Measurements from ENCODE around the gene RAB10.
A peak's percentile ranks its signal among the peaks of the same experiment; 100 is the strongest.

Gene RAB10

DNA sequence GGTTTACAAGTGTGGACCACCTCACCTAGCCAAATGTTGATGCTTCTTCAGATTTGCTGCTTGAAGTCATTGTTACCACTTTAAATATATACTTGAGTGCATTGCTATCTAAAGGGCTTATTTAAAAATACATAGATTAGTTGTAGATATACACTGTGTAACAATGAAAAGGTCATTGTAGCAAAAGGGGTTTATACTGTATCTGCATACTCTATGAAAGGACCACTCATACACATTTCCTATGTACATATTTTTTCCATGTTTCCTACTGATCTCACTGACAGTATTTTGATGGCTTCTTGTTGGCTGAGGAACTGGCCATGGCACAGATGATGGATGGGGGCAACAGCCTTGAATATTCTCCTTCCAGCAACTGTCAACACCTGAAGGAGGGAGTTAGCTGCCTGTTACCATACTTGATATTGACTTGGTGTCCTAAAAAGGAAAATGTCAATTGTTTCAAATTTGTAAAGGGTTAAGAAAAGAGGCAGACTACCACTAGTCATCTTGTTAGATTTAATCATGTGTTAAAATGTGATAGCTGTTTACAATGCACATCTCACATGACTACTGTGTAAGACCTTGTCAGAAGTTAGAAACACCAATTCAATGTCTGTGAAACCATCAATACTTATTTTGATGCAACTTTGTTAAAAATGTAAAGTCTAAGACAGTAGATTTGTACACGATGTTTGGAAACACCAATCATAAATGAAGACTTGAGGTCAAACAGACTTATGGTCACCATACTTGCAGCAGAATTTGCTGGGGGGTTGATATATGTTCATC, 33.5 kb downstream of the RAB10 start:
- Histone ChIP-seq H3K27me3 (ENCODE audit: low read depth, low read length) (no peaks in the 10 kb centered on the region), H3K9me3 (ENCODE audit: control insufficient read depth in 1 of 2, low read length in 2 of 2) (no peaks in the 10 kb centered on the region), H3K27ac (ENCODE audit: low read length) (no peak overlapping the region), H3K4me3 (ENCODE audit: low read depth in 1 of 2, low read length in 2 of 2) (no peak overlapping the region), H3K4me1 (ENCODE audit: control insufficient read depth in 1 of 2, insufficient read depth in 2 of 2, low read length in 2 of 2) (peaks cover 0 to 14% of the 10 kb centered on the region in 2 donors), H3K36me3 (ENCODE audit: control insufficient read depth in 1 of 2, insufficient read depth in 2 of 2, low read length in 2 of 2) (no peaks in the 10 kb centered on the region)

DNA sequence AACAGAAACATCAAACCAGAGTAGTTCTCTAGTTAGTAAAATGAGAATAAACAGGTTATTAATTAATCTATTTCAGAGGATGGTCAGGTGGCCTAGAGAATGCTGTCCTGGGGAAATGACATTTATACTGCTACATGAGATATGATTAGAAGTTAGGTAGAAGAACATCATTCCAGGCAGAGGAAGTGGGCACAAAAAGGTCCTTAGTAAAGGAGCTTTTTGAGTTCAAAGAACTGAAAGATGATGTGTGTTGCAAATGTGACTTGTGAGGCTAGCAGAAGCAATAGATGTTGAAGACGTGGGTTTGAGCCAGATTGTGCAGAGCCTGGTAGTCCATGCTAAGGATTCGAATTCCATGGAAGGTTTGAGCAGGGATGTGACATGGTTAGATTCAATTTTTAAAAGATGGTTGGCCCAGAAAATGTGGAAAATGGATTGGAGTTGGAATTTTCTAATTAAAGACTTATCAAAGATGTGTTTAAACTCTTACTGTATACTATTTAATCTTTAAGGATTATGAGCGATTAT, 34.2 kb downstream of the RAB10 start:
- peaks cover 2 to 14% of the 10 kb centered on the region in 2 donors for H3K4me1 ChIP-seq (ENCODE audit: control insufficient read depth in 1 of 2, insufficient read depth in 2 of 2, low read length in 2 of 2)
- H3K27ac ChIP-seq (ENCODE audit: low read length) = no peak overlapping the region

DNA sequence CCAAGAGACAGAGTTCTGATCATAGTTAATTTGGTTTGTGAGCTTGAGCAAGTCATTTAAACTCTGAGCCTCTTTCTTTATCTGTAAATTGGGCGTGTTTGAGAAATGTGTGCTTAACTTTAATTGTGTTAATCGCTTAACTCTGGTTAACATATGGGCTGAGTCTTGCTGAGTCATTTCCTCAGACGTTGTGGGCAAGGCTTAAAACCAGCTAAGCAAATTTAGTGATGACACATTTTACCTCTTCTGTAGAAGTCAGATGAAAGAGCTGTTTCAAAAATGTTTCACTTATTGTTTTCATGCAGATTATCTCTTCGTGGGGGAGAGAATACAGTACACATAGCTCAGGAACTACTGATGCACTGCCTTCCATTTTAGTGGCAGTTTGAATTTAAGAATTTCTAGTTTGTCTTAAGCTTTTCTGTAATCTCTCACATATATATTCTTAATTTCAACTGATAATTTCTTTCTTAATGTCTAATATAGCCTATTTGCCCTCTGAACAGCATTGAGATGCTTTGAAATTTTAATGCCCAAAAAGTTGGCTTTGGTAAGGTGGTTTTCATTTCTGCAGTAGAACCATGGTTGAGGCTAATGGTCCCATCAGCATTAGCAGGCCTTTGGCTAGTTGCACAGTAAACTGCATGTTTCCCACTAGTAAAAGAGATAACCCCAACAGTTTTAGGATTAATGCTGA, 34.9 kb downstream of the RAB10 start:
- no peak overlapping the region for H3K27ac ChIP-seq (ENCODE audit: low read length)
- no peaks in the 10 kb centered on the region for H3K36me3 ChIP-seq (ENCODE audit: control insufficient read depth in 1 of 2, insufficient read depth in 2 of 2, low read length in 2 of 2)

More for the DNA sequence above, 34.2 kb downstream of the RAB10 start:
- no peaks in the 10 kb centered on the region for H3K36me3 ChIP-seq (ENCODE audit: control insufficient read depth in 1 of 2, insufficient read depth in 2 of 2, low read length in 2 of 2)
- no peak overlapping the region for H3K4me3 ChIP-seq (ENCODE audit: low read depth in 1 of 2, low read length in 2 of 2)
- H3K9me3 ChIP-seq (ENCODE audit: control insufficient read depth in 1 of 2, low read length in 2 of 2) = no peaks in the 10 kb centered on the region
- H3K27me3 ChIP-seq (ENCODE audit: low read depth, low read length) = no peaks in the 10 kb centered on the region

DNA sequence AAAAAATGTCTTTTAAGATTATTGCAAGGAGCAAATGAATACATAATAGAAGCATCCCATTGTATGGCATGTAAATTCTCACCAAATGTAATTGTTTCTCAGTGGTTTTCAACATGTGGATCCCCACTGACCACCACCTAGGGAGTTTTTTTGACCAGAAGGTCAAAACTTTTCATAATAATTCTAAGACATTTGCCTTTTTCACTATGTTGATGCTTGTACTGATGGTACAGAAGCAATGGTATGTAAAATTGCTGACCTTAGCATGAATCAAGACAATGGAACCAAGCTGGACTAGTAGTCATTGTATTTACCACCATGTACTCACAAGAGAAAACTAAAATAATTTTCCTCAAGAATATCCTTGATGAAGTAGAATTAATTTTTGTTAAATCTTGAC, 36.8 kb downstream of the RAB10 start:
- Histone ChIP-seq H3K27me3 (ENCODE audit: low read depth, low read length) (no peaks in the 10 kb centered on the region), H3K36me3 (ENCODE audit: control insufficient read depth in 1 of 2, insufficient read depth in 2 of 2, low read length in 2 of 2) (no peaks in the 10 kb centered on the region), H3K4me1 (ENCODE audit: control insufficient read depth in 1 of 2, insufficient read depth in 2 of 2, low read length in 2 of 2) (peaks cover 9 to 14% of the 10 kb centered on the region in 2 donors), H3K9me3 (ENCODE audit: control insufficient read depth in 1 of 2, low read length in 2 of 2) (no peaks in the 10 kb centered on the region), H3K4me3 (ENCODE audit: low read depth in 1 of 2, low read length in 2 of 2) (no peak overlapping the region), H3K27ac (ENCODE audit: low read length) (no peak overlapping the region)

More for the DNA sequence above, 34.9 kb downstream of the RAB10 start:
- no peak overlapping the region for H3K4me3 ChIP-seq (ENCODE audit: low read depth in 1 of 2, low read length in 2 of 2)
- H3K27me3 ChIP-seq (ENCODE audit: low read depth, low read length) = no peaks in the 10 kb centered on the region
- H3K9me3 ChIP-seq (ENCODE audit: control insufficient read depth in 1 of 2, low read length in 2 of 2) = no peaks in the 10 kb centered on the region
- peaks cover 9 to 14% of the 10 kb centered on the region in 2 donors for H3K4me1 ChIP-seq (ENCODE audit: control insufficient read depth in 1 of 2, insufficient read depth in 2 of 2, low read length in 2 of 2)

DNA sequence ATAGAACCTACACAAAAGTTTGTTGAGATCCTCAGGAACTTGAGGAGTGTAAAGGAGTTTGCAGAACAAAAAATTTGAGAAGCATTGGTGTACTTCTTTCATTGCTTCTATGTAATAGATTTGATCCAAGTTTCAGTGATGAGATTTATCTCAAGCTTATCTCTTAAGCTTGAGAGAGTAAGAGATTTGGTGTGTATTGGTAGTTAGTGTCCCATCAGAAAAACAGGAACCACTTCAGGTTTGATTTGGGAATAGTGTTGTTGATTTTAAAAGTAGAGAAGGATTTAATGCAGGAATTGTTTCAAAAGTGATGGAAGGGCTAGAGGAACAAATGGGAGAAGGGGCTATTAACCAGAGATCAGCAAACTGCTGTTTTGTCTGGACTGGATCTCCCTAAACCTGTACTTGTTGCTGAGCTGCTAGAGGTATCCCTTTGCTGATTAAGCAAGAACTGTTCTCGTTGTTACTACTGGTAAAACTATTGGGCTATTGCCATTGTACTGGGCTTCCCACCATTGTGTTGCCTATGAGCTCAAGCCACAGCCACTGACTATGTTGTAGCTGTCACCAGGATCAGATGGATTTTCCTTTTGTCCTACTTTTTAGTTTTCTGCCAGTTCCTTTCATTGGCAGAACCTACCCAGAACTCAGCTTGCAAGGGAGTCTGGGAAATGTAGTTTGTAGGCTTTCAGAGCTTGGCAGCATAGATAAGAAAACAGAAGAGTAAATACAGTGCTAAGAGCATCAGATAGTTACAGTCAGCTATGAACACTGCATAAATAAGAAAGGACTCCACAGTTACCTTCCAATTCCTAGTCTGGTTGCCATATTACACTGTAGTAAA, 39.3 kb downstream of the RAB10 start:
- Histone ChIP-seq H3K4me1 (ENCODE audit: control insufficient read depth in 1 of 2, insufficient read depth in 2 of 2, low read length in 2 of 2) (peaks cover 9% of the 10 kb centered on the region in 2 donors), H3K9me3 (ENCODE audit: control insufficient read depth in 1 of 2, low read length in 2 of 2) (no peaks in the 10 kb centered on the region), H3K4me3 (ENCODE audit: low read depth in 1 of 2, low read length in 2 of 2) (no peak overlapping the region), H3K36me3 (ENCODE audit: control insufficient read depth in 1 of 2, insufficient read depth in 2 of 2, low read length in 2 of 2) (no peaks in the 10 kb centered on the region), H3K27me3 (ENCODE audit: low read depth, low read length) (no peaks in the 10 kb centered on the region), H3K27ac (ENCODE audit: low read length) (no peak overlapping the region)

DNA sequence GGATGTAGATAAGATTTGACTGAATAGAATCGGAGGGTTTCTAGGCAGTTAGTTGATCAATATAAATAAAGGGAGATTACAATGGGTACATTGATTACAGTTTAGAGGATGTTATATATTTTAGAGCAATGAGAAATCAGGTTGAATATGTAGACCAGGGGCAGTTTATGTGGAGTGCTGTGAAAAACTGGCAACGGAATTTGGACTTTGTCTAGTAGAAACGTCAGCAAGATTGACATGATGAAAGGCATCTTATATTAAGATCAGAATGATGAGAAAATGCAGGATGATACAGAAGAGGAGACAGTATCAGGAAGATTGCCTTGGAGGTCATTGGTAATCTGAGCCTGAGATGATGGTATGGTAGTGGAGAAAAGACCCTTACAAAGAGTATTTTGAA, 39.9 kb downstream of the RAB10 start:
- H3K4me1 ChIP-seq (ENCODE audit: control insufficient read depth in 1 of 2, insufficient read depth in 2 of 2, low read length in 2 of 2) = peaks cover 7 to 9% of the 10 kb centered on the region in 2 donors
- H3K36me3 ChIP-seq (ENCODE audit: control insufficient read depth in 1 of 2, insufficient read depth in 2 of 2, low read length in 2 of 2) = no peaks in the 10 kb centered on the region
- no peaks in the 10 kb centered on the region for H3K27me3 ChIP-seq (ENCODE audit: low read depth, low read length)
- H3K27ac ChIP-seq (ENCODE audit: low read length) = no peak overlapping the region
- no peaks in the 10 kb centered on the region for H3K9me3 ChIP-seq (ENCODE audit: control insufficient read depth in 1 of 2, low read length in 2 of 2)
- H3K4me3 ChIP-seq (ENCODE audit: low read depth in 1 of 2, low read length in 2 of 2) = no peak overlapping the region

DNA sequence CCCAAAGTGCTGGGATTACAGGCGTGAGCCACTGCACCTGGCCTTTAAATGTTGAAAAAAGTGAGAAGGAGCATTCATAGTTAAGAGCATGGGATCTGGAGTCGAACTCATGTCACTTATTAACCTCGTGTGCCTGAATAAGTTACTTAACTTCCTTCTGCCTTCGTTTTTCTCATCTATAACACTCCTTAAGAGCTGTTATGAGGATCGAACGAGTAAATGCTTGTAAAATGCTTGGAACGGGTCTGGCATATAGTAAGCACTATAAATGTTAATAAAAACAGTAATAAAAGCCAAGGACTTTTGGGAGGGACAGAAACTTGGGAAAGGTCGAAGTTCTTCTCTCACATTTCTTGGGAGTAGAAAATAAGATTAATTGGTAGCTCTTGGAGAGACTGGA, 40.8 kb downstream of the RAB10 start:
- Histone ChIP-seq H3K27ac (ENCODE audit: low read length) (peak overlapping the region; percentile 45), H3K36me3 (ENCODE audit: control insufficient read depth in 1 of 2, insufficient read depth in 2 of 2, low read length in 2 of 2) (no peaks in the 10 kb centered on the region), H3K27me3 (ENCODE audit: low read depth, low read length) (no peaks in the 10 kb centered on the region), H3K4me1 (ENCODE audit: control insufficient read depth in 1 of 2, insufficient read depth in 2 of 2, low read length in 2 of 2) (peaks cover 4 to 9% of the 10 kb centered on the region in 2 donors), H3K4me3 (ENCODE audit: low read depth in 1 of 2, low read length in 2 of 2) (no peak overlapping the region), H3K9me3 (ENCODE audit: control insufficient read depth in 1 of 2, low read length in 2 of 2) (no peaks in the 10 kb centered on the region)

- H3K27ac ChIP-seq (ENCODE audit: low read length) = no peak overlapping the region
- H3K9me3 ChIP-seq (ENCODE audit: control insufficient read depth in 1 of 2, low read length in 2 of 2) = no peaks in the 10 kb centered on the region
- peaks cover 4 to 9% of the 10 kb centered on the region in 2 donors for H3K4me1 ChIP-seq (ENCODE audit: control insufficient read depth in 1 of 2, insufficient read depth in 2 of 2, low read length in 2 of 2)
- no peak overlapping the region for H3K4me3 ChIP-seq (ENCODE audit: low read depth in 1 of 2, low read length in 2 of 2)
- H3K36me3 ChIP-seq (ENCODE audit: control insufficient read depth in 1 of 2, insufficient read depth in 2 of 2, low read length in 2 of 2) = no peaks in the 10 kb centered on the region
- no peaks in the 10 kb centered on the region for H3K27me3 ChIP-seq (ENCODE audit: low read depth, low read length)
These were observed 41.3 kb downstream of the RAB10 start for GRCh38 chr2:26075173-26075572.

- Histone ChIP-seq H3K4me3 (ENCODE audit: low read depth in 1 of 2, low read length in 2 of 2) (no peak overlapping the region), H3K36me3 (ENCODE audit: control insufficient read depth in 1 of 2, insufficient read depth in 2 of 2, low read length in 2 of 2) (no peaks in the 10 kb centered on the region), H3K27me3 (ENCODE audit: low read depth, low read length) (no peaks in the 10 kb centered on the region), H3K27ac (ENCODE audit: low read length) (no peak overlapping the region), H3K4me1 (ENCODE audit: control insufficient read depth in 1 of 2, insufficient read depth in 2 of 2, low read length in 2 of 2) (peaks cover 4 to 9% of the 10 kb centered on the region in 2 donors), H3K9me3 (ENCODE audit: control insufficient read depth in 1 of 2, low read length in 2 of 2) (no peaks in the 10 kb centered on the region)
These were observed 42.2 kb downstream of the RAB10 start for GRCh38 chr2:26076001-26076587.

- Histone ChIP-seq H3K27me3 (ENCODE audit: low read depth, low read length) (no peaks in the 10 kb centered on the region), H3K27ac (ENCODE audit: low read length) (no peak overlapping the region), H3K36me3 (ENCODE audit: control insufficient read depth in 1 of 2, insufficient read depth in 2 of 2, low read length in 2 of 2) (no peaks in the 10 kb centered on the region), H3K4me1 (ENCODE audit: control insufficient read depth in 1 of 2, insufficient read depth in 2 of 2, low read length in 2 of 2) (peaks cover 4 to 9% of the 10 kb centered on the region in 2 donors), H3K9me3 (ENCODE audit: control insufficient read depth in 1 of 2, low read length in 2 of 2) (no peaks in the 10 kb centered on the region), H3K4me3 (ENCODE audit: low read depth in 1 of 2, low read length in 2 of 2) (no peak overlapping the region)
These were observed 43.4 kb downstream of the RAB10 start for GRCh38 chr2:26077291-26077690.

Measured in muscle layer of duodenum (tissue), 2 donors.